ENCODE data around the gene RUNX2. TPM values are rescaled to one million over a fixed set of nuclear protein-coding genes. Genes with fewer than 3 reads are reported as not detected.

RUNX2 gene
- total and polyA plus RNA-seq, 10 of the 15 experiments (the other 5 are each of a cell fraction or from before 2014, with no cell fraction given), result 0.01 to 0.77 (median 0.15) TPM; not detected in 3

GRCh38 chr6:45590226-45590625, 262.1 kb downstream of the RUNX2 start (continued):
- no peak for TF ChIP-seq BRCA1 (IDR thresholded peaks at IDR 0.05; ENCODE audit: low read depth, low read length)
- TF ChIP-seq IKZF1 (conservative IDR thresholded peaks at IDR 0.05), result no peak
- TF ChIP-seq GATAD2B (conservative IDR thresholded peaks at IDR 0.05; ENCODE audit: low read depth), result no peak
- no peak for TF ChIP-seq ELK1 (IDR thresholded peaks at IDR 0.05; ENCODE audit: low read depth, low read length)
- TF ChIP-seq FOS (IDR thresholded peaks at IDR 0.05; ENCODE audit: borderline replicate concordance, extremely low read depth, insufficient read length), result no peak
- no peak for TF ChIP-seq NR2C1 (IDR thresholded peaks at IDR 0.05)
- TF ChIP-seq ASH2L (IDR thresholded peaks at IDR 0.05; ENCODE audit: borderline replicate concordance, low read depth), result no peak
- TF ChIP-seq PAX5 (IDR thresholded peaks at IDR 0.05; ENCODE audit: borderline replicate concordance, low read depth, low read length), result no peak
- no peak for TF ChIP-seq MYB (IDR thresholded peaks at IDR 0.05; ENCODE audit: borderline replicate concordance, low read depth, low read length)

GRCh38 chr6:45590696-45591184, 262.6 kb downstream of the RUNX2 start:
- Histone ChIP-seq H3K4me3 (no peak overlapping the region), H3K4me1 (ENCODE audit: control insufficient read depth, insufficient read depth, low read length) (no peaks in the 10 kb centered on the region), H3K27me3 (replicated peaks in 1 of 2; ENCODE audit: control insufficient read depth in 2 of 2, insufficient read depth in 2 of 2, low read length in 1 of 2) (no peaks in the 10 kb centered on the region; a peak in 1 of 4 replicates), H3K27ac (ENCODE audit: control insufficient read depth, insufficient read depth) (no peak overlapping the region), H3K9me3 (replicated peaks; ENCODE audit: control insufficient read depth, insufficient read depth, low read length) (no peaks in the 10 kb centered on the region), H3K4me2 (ENCODE audit: control insufficient read depth, insufficient read depth) (no peak overlapping the region), H4K20me1 (ENCODE audit: control insufficient read depth, insufficient read depth) (no peaks in the 10 kb centered on the region), H3K79me2 (ENCODE audit: control insufficient read depth, insufficient read depth, low read length) (no peaks in the 10 kb centered on the region), H3K9ac (ENCODE audit: control insufficient read depth, insufficient read depth, low read length) (no peak overlapping the region), H3K36me3 (ENCODE audit: control insufficient read depth in 2 of 2, insufficient read depth in 2 of 2, low read length in 1 of 2) (no peaks in the 10 kb centered on the region), H2AFZ (ENCODE audit: control insufficient read depth, low read depth, low read length) (no peak overlapping the region)
- DNase-seq (ENCODE audit: low read depth, low spot score), result no peak
- TF ChIP-seq PML (IDR thresholded peaks at IDR 0.05; ENCODE audit: low read length) (no peak), CREM (IDR thresholded peaks at IDR 0.05; ENCODE audit: low read depth) (no peak), JUNB (IDR thresholded peaks at IDR 0.05) (no peak), PKNOX1 (IDR thresholded peaks at IDR 0.05) (no peak)
- intact Hi-C loops (cut with micrococcal nuclease; ENCODE audit: unreplicated experiment), result no loop called here
- RAD21 ChIA-PET (ENCODE audit: unreplicated experiment), result no interaction called here
- SMC1A ChIA-PET (ENCODE audit: uncharacterized antibody, unreplicated experiment), result no interaction called here
- in situ Hi-C loops (cut with MboI), result no loop called here
- POLR2A ChIA-PET, result no interaction called here
- no peak for FAIRE-seq
- no peak for ATAC-seq
- BruUV-seq (replicated peaks), result no TSS peak
- WGBS (ENCODE audit: insufficient coverage, insufficient replicate concordance, low lambda C conversion rate, missing lambda C conversion rate), result 79% methylated on average over 7 of the region's 7 CpGs
- CTCF ChIA-PET, result no interaction called here
